22Rv1 (cell line): ENCODE measurements around the gene KLK14.

Experiments
- H3K27ac ChIP-seq: fragments of 450-650 bp; 2 replicates; pipeline ENCODE4 v1.5.1; 2017
- ZFX ChIP-seq: fragments of 450-650 bp; IDR thresholded peaks from 2 replicates; pipeline ENCODE4 v1.6.1; 2017; ENCODE audit warnings: antibody characterized with exemption, borderline replicate concordance
- TF ChIP-seq, protein P1 (sequence below): fragments of 450-650 bp; IDR thresholded peaks from 2 replicates; pipeline ENCODE4 v1.5.1; 2017; ENCODE audit warnings: mild to moderate bottlenecking

The KLK14 gene

DNA sequence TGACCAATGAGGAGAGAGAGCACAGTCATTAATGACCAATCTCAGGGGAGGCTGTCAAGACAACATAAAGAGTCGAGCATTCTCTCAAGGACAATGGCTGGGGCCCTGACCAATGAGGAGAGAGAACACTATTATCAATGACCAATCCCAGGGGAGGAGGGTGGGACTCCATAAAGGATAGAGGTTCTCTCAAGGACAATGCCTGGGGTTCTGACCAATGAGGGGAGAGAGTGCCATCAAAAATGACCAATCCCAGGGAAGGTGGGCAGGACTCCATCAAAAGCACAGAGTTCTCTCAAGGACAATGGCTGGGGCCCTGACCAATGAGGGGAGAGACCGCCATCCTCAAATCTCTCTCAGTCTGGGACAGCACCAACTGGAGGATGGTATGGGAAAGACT is 53.0 kb downstream of the KLK14 start:
- H3K27ac ChIP-seq, result no peak overlapping the region
- TF ChIP-seq, protein P1, sequence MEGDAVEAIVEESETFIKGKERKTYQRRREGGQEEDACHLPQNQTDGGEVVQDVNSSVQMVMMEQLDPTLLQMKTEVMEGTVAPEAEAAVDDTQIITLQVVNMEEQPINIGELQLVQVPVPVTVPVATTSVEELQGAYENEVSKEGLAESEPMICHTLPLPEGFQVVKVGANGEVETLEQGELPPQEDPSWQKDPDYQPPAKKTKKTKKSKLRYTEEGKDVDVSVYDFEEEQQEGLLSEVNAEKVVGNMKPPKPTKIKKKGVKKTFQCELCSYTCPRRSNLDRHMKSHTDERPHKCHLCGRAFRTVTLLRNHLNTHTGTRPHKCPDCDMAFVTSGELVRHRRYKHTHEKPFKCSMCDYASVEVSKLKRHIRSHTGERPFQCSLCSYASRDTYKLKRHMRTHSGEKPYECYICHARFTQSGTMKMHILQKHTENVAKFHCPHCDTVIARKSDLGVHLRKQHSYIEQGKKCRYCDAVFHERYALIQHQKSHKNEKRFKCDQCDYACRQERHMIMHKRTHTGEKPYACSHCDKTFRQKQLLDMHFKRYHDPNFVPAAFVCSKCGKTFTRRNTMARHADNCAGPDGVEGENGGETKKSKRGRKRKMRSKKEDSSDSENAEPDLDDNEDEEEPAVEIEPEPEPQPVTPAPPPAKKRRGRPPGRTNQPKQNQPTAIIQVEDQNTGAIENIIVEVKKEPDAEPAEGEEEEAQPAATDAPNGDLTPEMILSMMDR, result no peak
- no peak for TF ChIP-seq ZFX
